OCI-LY3 (cell line): Measurements from ENCODE around the gene VPS8.

Experiments
- CTCF ChIP-seq: fragments of 200-600, 300-600 bp; sonication (generic); IDR thresholded peaks from 2 replicates; pipeline ENCODE4 v1.5.1; 2014; ENCODE audit warnings: antibody characterized with exemption, low read length, low read depth
- EZH2phosphoT487 ChIP-seq: fragments of 200-600 bp; shearing (Covaris generic); IDR thresholded peaks from 2 replicates; pipeline ENCODE4 v1.6.1; 2018; ENCODE audit warnings: antibody characterized with exemption, mixed run types, low read depth

GRCh38 chr3:184977796-184978195 lies 165.8 kb downstream of the VPS8 start:
- no peak for TF ChIP-seq CTCF
- no peak for TF ChIP-seq EZH2phosphoT487
